Measurements from ENCODE around the gene ANKRD36C.
"Not testable (repeated sequence)": the region's sequence is repeated elsewhere in the genome, so short reads cannot be mapped to it uniquely, and the experiment has no call there.

ANKRD36C gene

GRCh38 chr2:95796249-95797099 lies 195.2 kb downstream of the ANKRD36C start:
- not testable (repeated sequence) for DNase-seq

- not testable (repeated sequence) for DNase-seq
These were observed 197.7 kb downstream of the ANKRD36C start for GRCh38 chr2:95793970-95794369.

DNA sequence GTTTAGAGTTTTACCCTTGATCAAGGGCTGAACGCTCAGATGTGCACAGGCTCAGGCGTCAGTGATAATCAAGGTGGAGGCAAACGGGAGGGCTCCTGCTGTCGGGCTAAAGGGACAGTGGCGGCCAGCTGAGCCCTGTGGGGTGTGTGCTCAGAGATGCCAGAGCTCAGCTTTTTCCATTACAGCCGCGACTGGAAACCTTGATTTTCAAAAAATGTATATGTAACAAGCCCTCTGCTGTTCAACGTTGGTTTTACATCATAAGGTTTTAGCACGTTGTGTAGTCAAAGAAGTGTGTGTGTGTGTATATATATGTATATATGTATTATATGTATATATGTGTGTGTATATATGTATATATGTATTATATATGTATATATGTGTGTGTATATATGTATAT lies 201.4 kb downstream of the ANKRD36C start:
- not testable (repeated sequence) for DNase-seq

DNA sequence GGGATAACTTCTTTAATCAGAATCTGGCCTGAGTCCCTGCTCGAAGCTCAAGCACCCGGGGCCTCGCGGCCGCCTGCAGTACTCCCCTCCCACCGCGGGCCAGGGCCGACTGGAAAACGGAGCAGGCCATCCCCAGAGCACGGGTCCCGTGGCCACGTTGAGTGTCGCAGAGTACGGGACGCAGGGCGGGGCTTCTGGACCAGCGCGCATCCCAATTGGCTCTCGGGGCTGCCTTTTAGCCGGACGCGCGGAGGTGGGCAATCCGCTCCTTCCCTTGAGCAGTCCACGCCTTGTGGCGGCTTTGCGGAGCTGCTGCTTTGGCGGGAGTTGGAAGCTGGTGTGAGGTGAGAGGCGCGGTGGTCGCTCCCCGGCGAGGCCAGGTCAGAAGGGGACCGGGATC lies 202.2 kb downstream of the ANKRD36C start:
- not testable (repeated sequence) for DNase-seq

GRCh38 chr2:95788642-95789041 lies 203.0 kb downstream of the ANKRD36C start:
- not testable (repeated sequence) for DNase-seq
